Stimulated activated CD4-positive, alpha-beta T cell treated with anti-CD3 and anti-CD28 coated beads, Interleukin-1b, Interleukin-23, amount 100 ng/mL, for 1 hour (primary cell): ENCODE measurements around the gene YBX3.

Experiments used
- DNase-seq, 2 donors: peaks; one replicate each; pipeline ENCODE4 v3.0.0-alpha.2; 2020; ENCODE audit warnings: low read depth in 2 of 2

YBX3 gene

DNA sequence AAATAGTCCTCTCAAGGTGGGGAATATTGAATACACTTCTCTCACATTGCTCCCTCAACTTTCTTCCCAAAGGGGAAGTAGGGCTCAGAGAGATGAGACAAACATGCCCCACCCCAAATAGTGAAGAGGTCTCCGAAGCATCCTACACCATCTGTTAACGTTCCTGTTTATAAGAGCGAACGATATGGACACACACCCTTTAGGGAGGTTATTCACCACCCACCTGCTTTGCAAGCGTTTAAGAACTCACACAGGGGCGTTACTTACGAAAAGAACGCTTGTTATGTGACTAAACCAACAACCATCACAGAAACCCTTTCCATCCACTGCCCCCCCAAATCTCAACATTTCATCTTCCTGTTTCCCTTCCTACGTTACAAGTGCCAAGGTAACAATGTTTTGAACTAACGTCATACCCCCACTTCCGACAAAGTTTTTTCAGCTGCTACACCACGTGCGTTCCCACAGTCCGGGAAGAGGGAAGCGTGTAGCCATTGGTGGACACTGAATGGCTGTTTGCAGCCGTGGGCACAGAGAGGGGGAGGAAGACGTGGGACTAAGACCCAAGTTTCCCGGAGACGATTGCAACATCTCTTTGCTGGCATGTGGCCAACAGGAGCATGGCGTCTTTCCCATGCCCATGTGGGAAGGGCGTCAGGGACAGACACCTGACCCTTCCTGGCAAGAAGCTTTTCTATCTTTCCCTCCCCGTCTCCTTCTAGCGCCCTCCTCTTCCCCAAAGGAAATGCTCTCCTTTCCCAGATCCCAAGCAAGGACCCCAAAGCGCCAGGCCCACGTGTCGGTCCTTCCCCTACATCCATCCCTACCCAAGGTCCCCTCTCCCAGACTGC is 1.2 kb downstream of the YBX3 start:
- peak in 1 of 2 donors; percentile 24 for DNase-seq

- DNase-seq, result no peak
Observed at GRCh38 chr12:10720974-10721650, 2.0 kb downstream of the YBX3 start.

DNA sequence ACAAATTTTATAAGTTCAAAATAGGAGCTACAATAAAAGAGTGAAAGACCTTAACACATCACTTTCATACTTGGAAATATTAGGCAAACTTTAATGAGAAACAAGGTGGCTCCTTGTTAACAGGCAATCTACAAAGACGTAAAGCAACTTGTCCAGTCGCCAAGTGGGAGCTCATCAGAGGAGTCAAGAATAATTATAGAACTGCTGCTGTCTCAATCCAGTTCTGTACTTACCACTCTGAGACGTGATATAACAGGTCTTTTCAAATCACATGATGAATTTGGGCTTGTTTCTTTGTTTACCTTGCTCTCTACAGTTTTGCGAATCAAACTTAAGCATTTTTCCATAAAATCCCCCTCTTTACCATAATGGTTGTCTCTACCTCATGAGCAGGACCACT is 3.6 kb downstream of the YBX3 start:
- DNase-seq, result no peak

DNA sequence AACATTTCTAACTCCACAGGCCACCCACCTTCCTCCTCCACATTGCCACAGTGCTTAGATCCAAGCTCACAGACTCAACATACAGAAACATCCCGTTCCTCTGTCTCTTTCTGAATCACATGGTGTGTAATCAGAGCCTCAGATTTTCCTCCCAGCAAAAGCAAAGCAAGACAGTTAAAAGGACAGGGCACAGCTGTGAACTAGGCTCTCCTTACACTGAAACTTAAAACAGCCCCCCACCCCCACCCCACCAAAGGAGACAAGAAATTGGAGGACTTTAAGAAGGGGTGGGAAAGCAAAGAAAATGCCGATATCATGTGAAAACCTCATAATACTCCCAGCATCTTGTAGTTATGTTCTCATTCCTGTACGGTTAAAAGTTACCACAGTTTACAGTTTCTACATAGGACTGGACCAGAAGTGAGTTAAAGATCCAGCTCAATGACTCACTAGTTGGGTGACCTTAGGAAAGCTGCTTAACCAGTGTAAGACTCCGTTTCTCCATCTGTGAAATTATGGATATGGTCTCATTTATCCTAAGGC is 4.8 kb downstream of the YBX3 start:
- DNase-seq, result no peak

DNA sequence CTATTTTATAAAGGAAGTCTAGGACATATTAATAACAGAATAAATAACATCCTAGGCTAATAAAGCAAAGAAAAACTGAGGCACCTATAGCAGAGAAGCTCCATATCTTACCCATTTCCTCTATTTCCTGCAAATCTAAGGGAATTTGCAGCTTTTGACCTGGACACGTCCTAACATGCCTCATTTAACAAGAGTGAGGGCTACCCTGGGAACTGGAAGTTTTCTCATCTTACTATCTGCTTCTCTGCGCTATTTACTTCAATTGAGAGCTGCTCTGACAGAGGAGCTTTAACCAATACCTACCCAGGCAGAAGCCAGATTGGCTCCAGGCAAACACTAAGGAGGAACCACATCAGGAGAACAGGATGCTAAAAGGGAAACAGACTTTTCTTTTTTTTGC is 5.7 kb downstream of the YBX3 start:
- no peak for DNase-seq

DNA sequence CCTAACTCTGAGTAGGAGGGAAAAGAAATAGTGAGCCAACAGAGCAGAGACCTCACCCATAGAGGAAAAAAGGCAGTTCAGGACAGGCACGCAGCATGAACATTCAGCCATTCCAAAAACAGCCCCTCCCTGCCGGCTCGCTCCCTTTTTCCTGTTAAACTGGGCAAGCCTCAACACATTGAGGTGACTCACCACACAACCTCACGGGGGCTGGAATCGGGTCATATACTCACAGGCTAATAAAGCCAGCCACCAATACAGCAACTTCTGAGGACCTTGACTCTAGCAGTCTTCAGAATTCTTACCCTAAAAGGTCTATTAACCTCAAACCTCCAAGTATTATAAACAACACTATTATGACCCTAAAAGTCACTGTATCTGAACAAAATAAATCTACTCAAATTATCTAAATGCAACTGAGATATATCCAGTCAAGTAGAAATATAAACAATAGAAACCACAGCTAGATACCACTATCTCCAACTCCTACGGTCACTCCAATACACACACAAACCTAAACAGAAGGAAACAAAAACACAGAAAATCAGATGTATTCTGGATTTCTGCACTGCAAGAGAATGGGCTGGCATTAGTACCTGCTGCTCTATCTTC is 6.3 kb downstream of the YBX3 start:
- no peak for DNase-seq

DNA sequence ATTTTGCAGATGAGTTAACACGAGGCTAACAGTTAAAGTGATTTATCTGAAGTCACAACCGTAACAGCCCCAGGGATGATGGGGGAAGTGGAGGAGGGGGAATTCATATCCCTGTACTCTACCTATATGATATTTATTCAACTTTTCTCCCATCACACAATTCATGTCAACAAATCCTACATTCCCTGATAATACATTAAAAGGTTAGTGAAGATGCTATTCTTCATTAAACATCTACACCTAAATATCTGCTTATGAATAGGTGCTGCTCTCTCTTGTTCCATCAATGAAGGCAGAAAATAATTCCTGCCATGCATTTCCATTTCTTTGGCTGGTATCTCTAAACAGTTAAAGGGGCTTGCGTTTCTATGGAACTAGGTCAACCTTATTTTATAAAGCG is 6.8 kb downstream of the YBX3 start:
- no peak for DNase-seq

DNA sequence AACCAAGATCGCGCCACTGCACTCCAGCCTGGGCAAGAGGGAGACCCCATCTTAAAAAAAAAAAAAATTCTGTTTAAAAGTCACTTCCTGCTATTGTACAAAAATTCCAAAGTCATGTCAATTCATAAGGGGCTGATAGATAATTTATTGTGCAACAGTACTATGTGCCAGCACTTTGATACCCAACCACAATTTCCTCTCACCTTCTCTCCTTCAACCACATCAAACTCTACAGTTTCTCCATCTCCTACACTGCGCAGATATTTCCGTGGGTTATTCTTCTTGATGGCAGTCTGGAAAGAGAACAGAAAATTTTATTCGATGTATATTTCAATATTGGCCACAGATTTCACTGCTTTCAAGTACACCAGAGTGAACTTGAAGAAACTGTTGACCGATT is 7.6 kb downstream of the YBX3 start:
- DNase-seq, result no peak

DNA sequence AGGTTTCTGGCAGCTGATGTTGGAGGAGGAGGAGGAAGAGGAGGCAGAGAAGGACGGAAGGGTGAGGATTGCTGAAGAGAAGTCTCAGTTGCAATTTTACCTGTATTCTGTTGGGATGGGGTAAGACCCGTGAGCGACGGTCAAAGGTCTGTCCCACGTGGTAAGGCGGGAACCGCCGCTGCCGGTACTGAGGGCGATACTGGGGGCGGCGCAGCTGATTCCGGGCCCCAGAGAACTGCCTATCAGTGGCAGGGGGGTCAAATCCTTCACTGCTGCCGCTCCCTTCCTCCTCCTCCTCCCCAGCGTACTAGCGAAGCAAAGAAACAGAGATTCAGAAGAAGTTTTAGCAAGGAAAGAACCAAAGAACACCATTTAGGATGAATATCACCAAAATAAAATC is 13.3 kb downstream of the YBX3 start:
- no peak for DNase-seq

GRCh38 chr12:10708862-10709261 is 14.3 kb downstream of the YBX3 start:
- DNase-seq, result no peak

- DNase-seq, result no peak
Observed at GRCh38 chr12:10705655-10706054, 17.5 kb downstream of the YBX3 start.

GRCh38 chr12:10701843-10702242 is 21.3 kb downstream of the YBX3 start:
- no peak for DNase-seq

DNA sequence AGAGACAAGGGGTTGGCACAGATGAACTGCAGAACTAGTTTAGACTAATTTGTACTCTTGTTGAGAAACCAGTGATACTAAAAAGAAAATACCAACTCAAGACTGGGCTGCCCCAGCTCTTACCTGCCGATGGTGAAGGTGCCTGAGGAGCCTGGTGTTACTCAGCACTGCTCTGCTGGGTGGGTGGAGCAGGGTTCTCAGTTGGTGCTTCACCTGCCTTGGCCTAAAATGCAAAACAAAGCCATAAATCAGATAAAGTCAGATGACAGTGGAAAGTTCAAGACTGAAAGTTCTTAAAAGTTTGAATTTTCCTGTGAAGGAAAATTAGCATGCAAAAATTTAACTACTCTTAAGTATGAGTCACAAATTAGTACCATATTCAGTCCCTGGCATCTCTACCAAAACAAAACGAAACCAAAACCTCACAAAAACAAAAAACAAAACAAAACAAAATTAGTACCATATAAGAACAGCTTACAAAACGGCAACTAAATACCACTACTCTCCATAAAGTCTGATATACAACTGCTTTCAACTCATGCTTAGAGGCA is 21.9 kb downstream of the YBX3 start:
- DNase-seq, result peak in 1 of 2 donors; percentile 27

DNA sequence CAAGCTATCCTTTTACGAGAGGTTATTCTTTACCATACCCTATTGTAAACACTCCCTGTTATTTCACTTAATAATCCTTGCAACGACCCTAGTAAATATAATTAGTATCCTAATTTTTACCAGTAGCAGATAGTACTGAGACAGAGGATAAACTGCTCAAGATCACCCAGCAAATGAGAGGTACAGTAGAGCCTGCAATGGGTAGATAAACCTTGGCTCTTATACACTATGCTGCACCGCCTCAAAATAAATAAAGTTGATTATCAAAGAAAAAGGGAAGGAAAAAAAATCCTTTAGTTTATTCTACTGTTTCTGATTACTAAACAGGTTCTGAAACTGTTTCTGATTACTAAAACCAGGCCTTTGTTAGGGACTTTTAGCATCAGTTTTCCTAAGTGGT is 22.5 kb downstream of the YBX3 start:
- no peak for DNase-seq

DNA sequence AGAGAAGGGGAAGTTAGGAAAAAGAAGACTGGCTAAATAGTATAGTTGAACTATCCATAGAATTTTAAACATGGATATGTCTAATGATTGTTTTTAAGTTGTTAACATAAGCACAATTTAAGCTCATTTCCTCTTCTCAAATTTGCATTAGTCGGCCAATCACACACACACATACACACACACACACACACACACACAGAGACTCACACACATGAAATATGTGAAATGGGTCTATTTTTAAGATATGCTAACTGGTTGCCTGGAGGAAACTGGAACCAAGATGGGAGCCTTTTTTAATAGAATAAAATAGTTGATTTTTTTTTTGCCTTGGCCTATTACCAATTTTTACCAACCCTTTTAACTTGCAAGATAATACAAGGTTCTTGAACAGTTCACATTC is 25.3 kb downstream of the YBX3 start:
- no peak for DNase-seq

DNA sequence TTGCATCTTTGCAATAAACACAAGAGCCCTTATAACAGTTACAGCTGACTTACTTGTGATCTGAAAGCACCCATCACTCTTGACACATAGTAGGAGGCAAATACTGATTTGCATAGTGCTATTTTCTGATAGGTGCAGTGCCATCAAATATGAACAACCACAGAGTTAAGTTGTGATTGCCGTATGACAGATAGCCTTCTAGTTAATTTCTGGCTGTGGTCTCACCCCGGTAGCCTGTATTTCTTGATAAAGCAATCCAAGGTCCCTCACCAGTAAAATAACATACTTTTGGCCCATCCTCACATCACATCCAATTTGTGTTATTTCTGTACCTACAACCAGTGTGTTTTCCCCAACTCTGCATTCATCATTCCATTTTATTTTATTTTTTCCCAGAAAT is 26.0 kb downstream of the YBX3 start:
- DNase-seq, result no peak

DNA sequence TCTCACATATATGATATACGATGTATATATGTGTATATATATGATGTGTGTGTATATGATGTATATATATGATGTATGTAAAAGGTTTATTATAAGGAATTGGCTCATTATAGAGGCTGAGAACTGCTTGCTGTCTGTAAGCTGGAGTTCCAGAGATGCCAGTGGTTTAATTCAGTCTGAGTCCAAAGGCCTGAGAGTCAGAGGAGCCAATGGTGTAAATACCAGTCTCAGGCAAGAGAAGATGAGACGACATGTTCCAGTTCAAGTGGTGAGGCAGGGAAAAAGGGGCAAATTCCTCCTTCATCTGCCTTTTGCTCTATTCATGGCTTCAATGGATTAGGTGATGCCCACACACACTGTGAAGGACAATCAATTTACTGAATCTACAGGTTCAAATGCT is 32.2 kb downstream of the YBX3 start:
- DNase-seq, result no peak

GRCh38 chr12:10689146-10689545 is 34.0 kb downstream of the YBX3 start:
- no peak for DNase-seq

GRCh38 chr12:10688042-10688441 is 35.1 kb downstream of the YBX3 start:
- DNase-seq, result no peak

DNA sequence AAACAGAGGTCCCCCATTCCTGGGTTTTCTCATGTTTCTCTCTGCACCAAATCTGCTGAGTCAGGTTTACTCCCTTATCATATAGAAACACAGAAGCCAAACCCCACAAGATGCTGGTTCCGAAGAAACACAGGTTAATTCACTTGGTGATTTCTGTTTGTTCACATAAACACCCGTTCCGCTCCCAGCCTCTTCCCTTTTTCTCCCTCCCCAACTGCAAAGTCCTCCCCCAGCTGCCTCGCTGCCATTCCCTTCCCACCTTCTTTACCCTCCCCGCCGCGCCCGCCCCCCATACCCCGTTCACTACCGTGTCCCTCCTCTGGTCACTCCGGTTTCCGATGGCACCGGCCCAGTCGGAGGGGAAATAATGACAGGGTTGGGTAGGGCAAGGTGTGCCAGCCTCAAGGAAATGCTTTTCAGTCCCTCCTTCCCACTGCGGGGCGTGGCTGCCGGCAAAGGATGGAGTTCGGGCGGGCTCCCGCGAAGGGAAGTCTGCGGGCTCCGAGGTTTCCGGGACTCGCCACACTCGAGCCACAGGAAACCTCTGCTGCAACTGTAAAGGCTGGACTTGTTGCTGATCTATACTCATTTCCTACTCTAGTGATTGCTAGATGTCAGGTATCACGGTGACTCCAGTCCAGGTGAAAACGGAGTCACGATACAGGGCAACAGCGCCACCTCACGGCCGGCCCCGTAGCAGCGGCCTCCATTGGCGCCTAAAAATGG is 49.3 kb downstream of the YBX3 start, which contains the start of gene STYK1:
Gene STYK1, minus strand, starts transcription at position 394 of the 726 bp plus-strand sequence. CDS start 39,434 bp downstream, outside the sequence.
- peak; percentile 25 to 49 for DNase-seq

DNA sequence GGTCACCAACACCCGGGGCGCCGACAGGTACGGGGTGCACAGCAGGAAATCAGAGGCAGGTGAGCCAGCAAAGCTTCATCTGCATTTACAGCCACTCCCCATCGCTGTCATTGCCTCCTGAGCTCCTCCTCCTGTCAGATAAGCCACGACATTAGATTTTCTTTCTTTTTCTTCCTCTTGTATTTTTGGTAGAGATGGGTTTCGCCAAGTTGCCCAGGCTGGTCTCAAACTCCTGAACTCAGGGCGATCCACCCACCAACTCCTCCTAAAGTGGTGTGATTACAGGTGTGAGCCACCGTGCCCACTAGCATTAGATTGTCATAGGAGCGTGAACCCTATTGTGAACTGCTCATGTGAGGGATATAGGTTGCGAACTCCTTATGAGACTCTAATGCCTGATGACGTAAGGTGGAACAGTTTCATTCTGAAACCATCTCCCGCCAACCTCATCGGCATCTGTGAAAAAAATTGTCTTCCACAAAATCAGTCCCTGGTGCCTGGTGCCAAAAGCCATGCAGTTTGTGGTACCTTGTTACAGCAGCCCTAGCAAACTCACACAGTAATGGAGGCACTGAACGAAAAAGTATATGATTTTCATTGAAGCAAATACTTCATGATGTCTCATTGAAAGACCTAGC is 50.8 kb downstream of the YBX3 start:
- DNase-seq, result no peak
